ENCODE data around the gene NFATC1. TPM values are rescaled to one million over a fixed set of nuclear protein-coding genes. Genes with fewer than 3 reads are reported as not detected.

The NFATC1 gene
- polyA plus RNA-seq, 1 donor from 2014 or later: 0.37 TPM

GRCh38 chr18:79513381-79514081 lies 117.8 kb downstream of the NFATC1 start:
- Histone ChIP-seq H3K27me3 (ENCODE audit: insufficient read depth, low read depth, low read length) (no peaks in the 10 kb centered on the region), H3K9ac (ENCODE audit: low read length) (no peak overlapping the region), H2AFZ (ENCODE audit: low read depth, low read length) (no peak overlapping the region), H3K9me3 (ENCODE audit: low read length) (no peaks in the 10 kb centered on the region), H3K79me2 (replicated peaks; ENCODE audit: insufficient read depth, low read length) (no peaks in the 10 kb centered on the region), H3K27ac (ENCODE audit: low read length) (no peak overlapping the region), H4K20me1 (ENCODE audit: insufficient read depth) (no peaks in the 10 kb centered on the region), H3K9me2 (ENCODE audit: insufficient read depth, low read length) (no peaks in the 10 kb centered on the region), H3K4me2 (ENCODE audit: low read length) (no peak overlapping the region), H3F3A (ENCODE audit: insufficient read depth, low read length, poor library complexity, severe bottlenecking) (no peaks in the 10 kb centered on the region), H3K4me3 (ENCODE audit: low read length) (no peak overlapping the region), H3K36me3 (ENCODE audit: insufficient read depth, low read length) (no peaks in the 10 kb centered on the region)
- no peak for TF ChIP-seq MXI1 (conservative IDR thresholded peaks at IDR 0.05; ENCODE audit: poor library complexity, severe bottlenecking)
- no peak for TF ChIP-seq EZH2 (IDR thresholded peaks at IDR 0.05; ENCODE audit: borderline replicate concordance, insufficient read depth, low read length, poor library complexity, severe bottlenecking)
- TF ChIP-seq EP300 (conservative IDR thresholded peaks at IDR 0.05; ENCODE audit: poor library complexity, severe bottlenecking): no peak
- TF ChIP-seq CTCF (IDR thresholded peaks at IDR 0.05; ENCODE audit: poor library complexity, severe bottlenecking): no peak
- no peak for TF ChIP-seq TAF1 (IDR thresholded peaks at IDR 0.05; ENCODE audit: low read depth)
- TF ChIP-seq RAD21 (conservative IDR thresholded peaks at IDR 0.05): no peak
- no peak for TF ChIP-seq POLR2AphosphoS5 (IDR thresholded peaks at IDR 0.05)
- no peak for TF ChIP-seq REST (IDR thresholded peaks at IDR 0.05; ENCODE audit: borderline replicate concordance)
- no peak for TF ChIP-seq SMC3 (conservative IDR thresholded peaks at IDR 0.05; ENCODE audit: poor library complexity)

GRCh38 chr18:79515331-79515730 lies 119.6 kb downstream of the NFATC1 start:
- no peak overlapping the region for H3K27ac ChIP-seq (ENCODE audit: low read length)
- no peaks in the 10 kb centered on the region for H3K9me3 ChIP-seq (ENCODE audit: low read length)
- no peaks in the 10 kb centered on the region for H3K9me2 ChIP-seq (ENCODE audit: insufficient read depth, low read length)
- TF ChIP-seq TAF1 (IDR thresholded peaks at IDR 0.05; ENCODE audit: low read depth) (no peak), EZH2 (IDR thresholded peaks at IDR 0.05; ENCODE audit: borderline replicate concordance, insufficient read depth, low read length, poor library complexity, severe bottlenecking) (no peak), EP300 (conservative IDR thresholded peaks at IDR 0.05; ENCODE audit: poor library complexity, severe bottlenecking) (no peak), REST (IDR thresholded peaks at IDR 0.05; ENCODE audit: borderline replicate concordance) (no peak), POLR2AphosphoS5 (IDR thresholded peaks at IDR 0.05) (no peak), SMC3 (conservative IDR thresholded peaks at IDR 0.05; ENCODE audit: poor library complexity) (no peak), RAD21 (conservative IDR thresholded peaks at IDR 0.05) (no peak), CTCF (IDR thresholded peaks at IDR 0.05; ENCODE audit: poor library complexity, severe bottlenecking) (no peak), MXI1 (conservative IDR thresholded peaks at IDR 0.05; ENCODE audit: poor library complexity, severe bottlenecking) (no peak)
- H3K79me2 ChIP-seq (replicated peaks; ENCODE audit: insufficient read depth, low read length): no peaks in the 10 kb centered on the region
- H3K36me3 ChIP-seq (ENCODE audit: insufficient read depth, low read length): no peaks in the 10 kb centered on the region
- H3K4me2 ChIP-seq (ENCODE audit: low read length): no peak overlapping the region
- no peaks in the 10 kb centered on the region for H3F3A ChIP-seq (ENCODE audit: insufficient read depth, low read length, poor library complexity, severe bottlenecking)
- H3K27me3 ChIP-seq (ENCODE audit: insufficient read depth, low read depth, low read length): no peaks in the 10 kb centered on the region
- H2AFZ ChIP-seq (ENCODE audit: low read depth, low read length): no peak overlapping the region
- no peaks in the 10 kb centered on the region for H4K20me1 ChIP-seq (ENCODE audit: insufficient read depth)
- H3K4me3 ChIP-seq (ENCODE audit: low read length): no peak overlapping the region
- no peak overlapping the region for H3K9ac ChIP-seq (ENCODE audit: low read length)
